Keratinocyte (primary cell): Measurements from ENCODE around the gene FAXC. TPM values are rescaled to one million over a fixed set of nuclear protein-coding genes. Genes with fewer than 3 reads are reported as not detected.

Experiments used
- DNase-seq: peaks from one replicate; pipeline ENCODE4 v3.0.0-alpha.2; 2011; ENCODE audit warnings: low read depth, missing footprints, low spot score
- FAIRE-seq: peaks from 2 replicates; lab custom pipeline; 2011; peaks lifted over from hg19 to GRCh38; lab: Jason Lieb, UNC
- H2AFZ ChIP-seq: 2 replicates; pipeline ENCODE4 v1.6.0; 2012; ENCODE audit warnings: low read length, control low read depth, inconsistent platforms; ENCODE audit not compliant: control insufficient read depth
- H3K27ac ChIP-seq: 2 replicates; pipeline ENCODE4 v1.5.1; 2011; ENCODE audit warnings: low read length; ENCODE audit not compliant: control insufficient read depth, insufficient read depth
- H3K27me3 ChIP-seq: 3 replicates; pipeline ENCODE4 v1.6.0; 2011; ENCODE audit warnings: low read length; ENCODE audit not compliant: control insufficient read depth, insufficient read depth; ENCODE audit errors: extremely low read depth
- H3K36me3 ChIP-seq, 2 experiments: 2 replicates in 1 of 2; 3 replicates in 1 of 2; pipeline ENCODE4 v1.5.1; 2011; ENCODE audit warnings: low read length in 2 of 2, mild to moderate bottlenecking in 1 of 2; ENCODE audit not compliant: control insufficient read depth in 2 of 2, insufficient read depth in 2 of 2; ENCODE audit errors: extremely low read depth in 1 of 2
- H3K4me1 ChIP-seq: 3 replicates; pipeline ENCODE4 v1.5.1; 2011; ENCODE audit warnings: low read length; ENCODE audit not compliant: control insufficient read depth, insufficient read depth; ENCODE audit errors: extremely low read depth
- H3K4me2 ChIP-seq: 3 replicates; pipeline ENCODE4 v1.6.0; 2011; ENCODE audit warnings: low read depth, low read length; ENCODE audit not compliant: control insufficient read depth, insufficient read depth; ENCODE audit errors: extremely low read depth
- H3K4me3 ChIP-seq, 3 experiments: fragments of 200-600 bp in 1 of 3; sonication (generic) in 1 of 3; 2 replicates in 2 of 3; 3 replicates in 1 of 3; pipeline ENCODE4 v1.5.1; 2011 to 2016; ENCODE audit warnings: low read length in 3 of 3, mild to moderate bottlenecking in 3 of 3, control low read depth in 2 of 3, inconsistent platforms in 1 of 3, low read depth in 1 of 3, mixed read lengths in 1 of 3, mixed run types in 1 of 3, moderate library complexity in 1 of 3; ENCODE audit not compliant: control insufficient read depth in 2 of 3, insufficient read depth in 2 of 3; ENCODE audit errors: extremely low read depth in 1 of 3
- H3K79me2 ChIP-seq: 2 replicates; pipeline ENCODE4 v1.6.0; 2012; ENCODE audit warnings: low read length; ENCODE audit not compliant: control insufficient read depth, insufficient read depth
- H3K9ac ChIP-seq: 3 replicates; pipeline ENCODE4 v1.6.0; 2011; ENCODE audit warnings: low read length; ENCODE audit not compliant: control insufficient read depth, insufficient read depth; ENCODE audit errors: extremely low read depth
- H3K9me1 ChIP-seq: 3 replicates; pipeline ENCODE4 v1.6.0; 2011; ENCODE audit warnings: low read length; ENCODE audit not compliant: control insufficient read depth, insufficient read depth; ENCODE audit errors: extremely low read depth
- H3K9me3 ChIP-seq: 2 replicates; pipeline ENCODE4 v1.5.1; 2012; ENCODE audit warnings: low read depth, low read length; ENCODE audit not compliant: control insufficient read depth
- H4K20me1 ChIP-seq: 3 replicates; pipeline ENCODE4 v1.6.0; 2011; ENCODE audit warnings: low read length; ENCODE audit not compliant: control insufficient read depth, insufficient read depth; ENCODE audit errors: extremely low read depth
- EZH2 ChIP-seq: IDR thresholded peaks from one replicate; pipeline ENCODE4 v1.6.1; 2012; ENCODE audit warnings: inconsistent platforms, mild to moderate bottlenecking, low read length, moderate library complexity
- dilution Hi-C: fragments of 300-500 bp; cut with MboI; formaldehyde crosslinking; loops from one replicate; pipeline ENCODE4 v1.7.0; 2020; ENCODE audit warnings: low sequenced_read_pairs; ENCODE audit not compliant: extremely low pct_ligation_motif_present
- polyA plus RNA-seq, 5 experiments: library from polyadenylated mRNA; depleted of rRNA in 3 of 5; stranded (reverse) in 3 of 5; stranded (forward) in 1 of 5; unstranded in 1 of 5; fragments of >200 nt; gene quantifications; 1 replicate in 1 of 5; 2 replicates in 3 of 5; 3 replicates in 1 of 5; pipeline versions ENCODE4 v1.2.1 to v1.2.3, GENCODE V29; 2011 to 2012; ENCODE audit warnings: missing spikeins in 2 of 5, low read depth in 1 of 5, low replicate concordance in 1 of 5
- TF ChIP-seq, protein P1 (sequence below), 3 experiments: IDR thresholded peaks in 1 of 3; conservative IDR thresholded peaks in 1 of 3; optimal IDR thresholded peaks in 1 of 3; 2 replicates in 2 of 3; 3 replicates in 1 of 3; pipeline versions ENCODE3 to v1.5.1; 2011; ENCODE audit warnings: low read length in 3 of 3, mild to moderate bottlenecking in 3 of 3, moderate library complexity in 2 of 3, control low read depth in 1 of 3, inconsistent platforms in 1 of 3; ENCODE audit not compliant: insufficient read depth in 2 of 3; ENCODE audit errors: extremely low read depth in 1 of 3

The FAXC gene
- polyA plus RNA-seq, 1 donor (not counting 4 experiments of a cell fraction or from before 2014, with no cell fraction given), result 8.3 TPM

GRCh38 chr6:99348288-99349170 is 945 bp downstream of the FAXC start:
- H3K27me3 ChIP-seq, result peaks cover 3% of the 10 kb centered on the region
- dilution Hi-C loops, result no loop called here
- H3K4me2 ChIP-seq, result peak overlapping the region; percentile 96
- no peak for DNase-seq
- no peak for TF ChIP-seq EZH2
- TF ChIP-seq, protein P1, sequence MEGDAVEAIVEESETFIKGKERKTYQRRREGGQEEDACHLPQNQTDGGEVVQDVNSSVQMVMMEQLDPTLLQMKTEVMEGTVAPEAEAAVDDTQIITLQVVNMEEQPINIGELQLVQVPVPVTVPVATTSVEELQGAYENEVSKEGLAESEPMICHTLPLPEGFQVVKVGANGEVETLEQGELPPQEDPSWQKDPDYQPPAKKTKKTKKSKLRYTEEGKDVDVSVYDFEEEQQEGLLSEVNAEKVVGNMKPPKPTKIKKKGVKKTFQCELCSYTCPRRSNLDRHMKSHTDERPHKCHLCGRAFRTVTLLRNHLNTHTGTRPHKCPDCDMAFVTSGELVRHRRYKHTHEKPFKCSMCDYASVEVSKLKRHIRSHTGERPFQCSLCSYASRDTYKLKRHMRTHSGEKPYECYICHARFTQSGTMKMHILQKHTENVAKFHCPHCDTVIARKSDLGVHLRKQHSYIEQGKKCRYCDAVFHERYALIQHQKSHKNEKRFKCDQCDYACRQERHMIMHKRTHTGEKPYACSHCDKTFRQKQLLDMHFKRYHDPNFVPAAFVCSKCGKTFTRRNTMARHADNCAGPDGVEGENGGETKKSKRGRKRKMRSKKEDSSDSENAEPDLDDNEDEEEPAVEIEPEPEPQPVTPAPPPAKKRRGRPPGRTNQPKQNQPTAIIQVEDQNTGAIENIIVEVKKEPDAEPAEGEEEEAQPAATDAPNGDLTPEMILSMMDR (optimal IDR thresholded peaks at IDR 0.05 in 1 of 3, IDR thresholded peaks at IDR 0.05 in 1 of 3, conservative IDR thresholded peaks at IDR 0.05 in 1 of 3; ENCODE audit: extremely low read depth in 1 of 3, insufficient read depth in 2 of 3, low read length in 3 of 3), result no peak
- no peaks in the 10 kb centered on the region for H3K36me3 ChIP-seq
- peak overlapping the region; percentile 69 for H3K9ac ChIP-seq
- no peak overlapping the region for H3K27ac ChIP-seq
- H3K4me1 ChIP-seq, result peaks cover 22% of the 10 kb centered on the region
- no peaks in the 10 kb centered on the region for H3K79me2 ChIP-seq
- no peaks in the 10 kb centered on the region for H3K9me3 ChIP-seq
- H2AFZ ChIP-seq, result peak overlapping the region; percentile 68
- H3K9me1 ChIP-seq, result no peaks in the 10 kb centered on the region
- H3K4me3 ChIP-seq, result peak overlapping the region; percentile 51 to 63 (median 59)
- no peak for FAIRE-seq
- no peaks in the 10 kb centered on the region for H4K20me1 ChIP-seq

DNA sequence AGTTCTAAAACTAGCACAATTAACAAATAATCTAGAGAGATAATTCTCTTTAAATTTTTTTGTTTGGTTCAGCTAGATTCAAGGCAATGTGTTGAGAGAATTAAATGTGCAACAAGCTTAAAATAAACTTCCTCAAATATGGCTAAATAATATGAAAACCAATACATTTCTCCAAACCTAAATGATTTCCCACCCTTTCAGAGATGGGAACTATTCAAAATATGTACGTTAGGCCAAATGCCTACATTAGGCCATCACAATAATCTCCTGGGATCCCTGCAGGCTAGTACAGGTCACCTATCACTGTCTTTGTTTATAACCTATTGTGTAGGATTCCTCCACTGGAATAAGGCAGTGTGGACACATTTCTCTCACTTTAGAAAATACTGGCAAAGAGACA is 1.7 kb downstream of the FAXC start:
- H3K9me1 ChIP-seq, result no peaks in the 10 kb centered on the region
- H3K27me3 ChIP-seq, result no peaks in the 10 kb centered on the region
- no peak for FAIRE-seq
- H3K4me2 ChIP-seq, result no peak overlapping the region
- no peak for DNase-seq
- H4K20me1 ChIP-seq, result no peaks in the 10 kb centered on the region
- no peak for TF ChIP-seq EZH2
- TF ChIP-seq, protein P1 (optimal IDR thresholded peaks at IDR 0.05 in 1 of 3, IDR thresholded peaks at IDR 0.05 in 1 of 3, conservative IDR thresholded peaks at IDR 0.05 in 1 of 3; ENCODE audit: extremely low read depth in 1 of 3, insufficient read depth in 2 of 3, low read length in 3 of 3), result no peak
- H3K79me2 ChIP-seq, result no peaks in the 10 kb centered on the region
- H3K9me3 ChIP-seq, result no peaks in the 10 kb centered on the region
- H3K4me1 ChIP-seq, result peaks cover 22% of the 10 kb centered on the region
- no peak overlapping the region for H2AFZ ChIP-seq
- no peak overlapping the region for H3K9ac ChIP-seq
- no peak overlapping the region for H3K27ac ChIP-seq
- dilution Hi-C loops, result no loop called here
- H3K36me3 ChIP-seq, result no peaks in the 10 kb centered on the region
- no peak overlapping the region for H3K4me3 ChIP-seq
